ENCODE data around the gene EPB41L2.

- TF ChIP-seq CTCF (conservative IDR thresholded peaks at IDR 0.05; ENCODE audit: low read depth, low read length) (no peak), EZH2 (IDR thresholded peaks at IDR 0.05; ENCODE audit: borderline replicate concordance, low read depth, low read length, poor library complexity, severe bottlenecking) (no peak)
Measured at GRCh38 chr6:131022691-131023090, 40.4 kb downstream of the EPB41L2 start.
